ENCODE data around the gene MAP1LC3C.

MAP1LC3C gene

DNA sequence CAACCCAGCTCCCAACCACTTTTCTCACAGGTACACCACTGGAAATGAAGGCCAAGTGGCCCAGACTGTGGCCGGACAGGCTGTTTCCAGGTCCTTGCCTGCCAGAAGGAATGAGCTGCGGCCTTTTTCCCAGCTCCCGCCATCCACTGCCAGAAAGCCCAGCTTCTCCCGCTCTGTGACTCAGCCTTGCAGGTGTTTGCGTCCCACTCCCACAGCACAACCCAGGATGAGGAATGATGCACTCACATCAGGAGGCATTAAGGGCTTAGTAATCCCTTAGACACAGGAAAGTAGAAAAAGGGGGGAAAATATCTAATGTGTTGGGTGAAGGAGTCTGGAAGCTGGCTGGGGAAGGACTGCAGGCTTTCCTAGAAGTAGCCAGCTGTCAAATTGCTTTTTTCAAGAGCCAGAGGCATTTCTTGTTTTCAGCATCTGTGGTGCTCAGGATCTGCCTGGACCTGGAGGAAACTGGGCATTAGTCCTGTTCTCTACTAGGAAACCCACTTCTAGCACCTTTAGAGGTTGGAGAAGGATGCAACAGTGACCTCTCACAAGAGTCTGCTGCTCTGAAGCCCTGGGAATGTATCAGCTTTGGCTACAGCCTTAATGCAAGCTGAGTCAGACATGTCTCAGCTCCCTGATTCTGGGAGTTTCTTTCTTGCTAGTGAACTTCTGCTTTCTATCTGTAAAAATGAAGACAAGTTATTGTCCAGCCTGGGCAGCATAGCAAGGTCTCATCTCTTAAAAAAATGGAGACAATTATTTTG, 13.2 kb upstream of the MAP1LC3C start:
- DNase-seq (ENCODE audit: extremely low spot score) = no peak
- TF ChIP-seq ELF4 (IDR thresholded peaks at IDR 0.05) = no peak
- TF ChIP-seq HDGF (IDR thresholded peaks at IDR 0.05; ENCODE audit: borderline replicate concordance) = no peak
- no peak for TF ChIP-seq ARNT (IDR thresholded peaks at IDR 0.05)
- no peak for TF ChIP-seq ZNF384 (IDR thresholded peaks at IDR 0.05)
- no peak for TF ChIP-seq SUZ12 (IDR thresholded peaks at IDR 0.05)
- TF ChIP-seq FOXK2 (IDR thresholded peaks at IDR 0.05) = no peak
- TF ChIP-seq FOXM1 (IDR thresholded peaks at IDR 0.05; ENCODE audit: borderline replicate concordance) = no peak
- no peak for TF ChIP-seq FOXA1 (IDR thresholded peaks at IDR 0.05)
- TF ChIP-seq, protein P1, sequence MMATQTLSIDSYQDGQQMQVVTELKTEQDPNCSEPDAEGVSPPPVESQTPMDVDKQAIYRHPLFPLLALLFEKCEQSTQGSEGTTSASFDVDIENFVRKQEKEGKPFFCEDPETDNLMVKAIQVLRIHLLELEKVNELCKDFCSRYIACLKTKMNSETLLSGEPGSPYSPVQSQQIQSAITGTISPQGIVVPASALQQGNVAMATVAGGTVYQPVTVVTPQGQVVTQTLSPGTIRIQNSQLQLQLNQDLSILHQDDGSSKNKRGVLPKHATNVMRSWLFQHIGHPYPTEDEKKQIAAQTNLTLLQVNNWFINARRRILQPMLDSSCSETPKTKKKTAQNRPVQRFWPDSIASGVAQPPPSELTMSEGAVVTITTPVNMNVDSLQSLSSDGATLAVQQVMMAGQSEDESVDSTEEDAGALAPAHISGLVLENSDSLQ (IDR thresholded peaks at IDR 0.05) = no peak
- ChIA-PET POLR2A (no interaction called here), CTCF (interaction anchor here (0.6 to 0.7 kb wide), 2 partner anchors 36 to 89 kb away, joined by 3 to 8 read pairs; no protein-coding TSS in a partner anchor)

DNA sequence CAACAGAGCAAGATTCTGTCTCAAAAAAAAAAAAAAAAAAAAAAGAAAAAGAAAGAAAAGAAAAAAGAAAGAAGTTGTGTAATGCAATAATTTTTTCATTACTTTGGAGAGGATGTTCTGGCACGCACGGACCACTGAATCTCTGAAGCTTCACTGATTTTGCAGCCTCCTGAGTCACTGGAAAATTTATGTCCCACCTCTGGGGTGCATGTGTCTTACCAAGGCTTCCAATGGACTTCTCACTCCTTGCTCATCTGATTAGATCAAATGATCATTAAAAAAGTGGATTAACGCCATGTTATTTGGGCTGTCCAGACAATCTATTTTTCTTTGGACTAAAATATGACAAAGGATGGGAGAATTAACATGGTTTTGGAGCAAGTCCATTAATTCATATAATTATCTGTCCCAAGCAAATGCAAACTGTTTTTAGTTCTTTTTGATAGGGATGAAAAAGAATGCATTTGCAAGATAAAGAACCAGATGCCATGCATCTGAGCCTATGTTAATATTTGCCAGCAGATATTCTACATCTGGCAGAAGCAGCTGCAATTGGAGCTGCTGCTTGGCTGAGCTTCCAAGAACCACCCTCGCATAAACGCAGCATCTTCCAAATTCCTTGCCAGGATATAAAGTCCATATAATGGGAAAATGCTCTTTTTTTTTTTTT, 10.1 kb upstream of the MAP1LC3C start:
- ChIA-PET POLR2A (no interaction called here), CTCF (interaction anchor here (2.0 kb wide), 1 partner anchor 10 kb away, joined by 6 read pairs; the partner anchor contains the start of gene MAP1LC3C)

DNA sequence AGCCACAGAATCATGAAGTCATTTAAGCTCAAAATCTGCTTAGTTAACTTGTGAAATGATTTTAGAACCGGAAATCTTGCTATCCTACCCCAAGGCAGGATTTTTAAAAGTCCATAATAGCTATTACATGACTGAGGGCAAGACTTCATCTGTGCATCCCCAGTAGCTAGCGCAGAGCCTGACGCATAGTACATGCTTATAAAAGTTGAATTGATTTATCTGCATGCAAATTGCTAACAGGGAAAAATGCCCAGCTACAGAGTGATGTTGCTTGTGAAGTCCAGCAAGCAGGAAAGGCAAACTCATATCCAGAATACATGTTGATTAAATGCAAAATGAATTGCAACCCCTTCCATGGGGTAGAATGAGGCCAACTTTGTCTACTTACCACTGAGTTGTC, 8.1 kb upstream of the MAP1LC3C start:
- CTCF ChIA-PET = interaction anchor here (0.9 to 1.3 kb wide), 2 partner anchors 9 to 15 kb away, joined by 3 to 4 read pairs; no protein-coding TSS in a partner anchor
- POLR2A ChIA-PET = no interaction called here
- TF ChIP-seq LEF1 (IDR thresholded peaks at IDR 0.05; ENCODE audit: borderline replicate concordance) = no peak
- TF ChIP-seq L3MBTL2 (conservative IDR thresholded peaks at IDR 0.05) = no peak
- no peak for TF ChIP-seq ELF4 (IDR thresholded peaks at IDR 0.05)
- TF ChIP-seq SP1 (IDR thresholded peaks at IDR 0.05) = no peak
- TF ChIP-seq TARDBP (IDR thresholded peaks at IDR 0.05) = no peak
- TF ChIP-seq, protein P1 (IDR thresholded peaks at IDR 0.05) = no peak
- no peak for DNase-seq (ENCODE audit: extremely low spot score)

More for the DNA sequence above, 10.1 kb upstream of the MAP1LC3C start:
- TF ChIP-seq BHLHE40 (IDR thresholded peaks at IDR 0.05; ENCODE audit: borderline replicate concordance) (no peak), L3MBTL2 (conservative IDR thresholded peaks at IDR 0.05) (no peak), FOXA1 (IDR thresholded peaks at IDR 0.05) (no peak), NFRKB (IDR thresholded peaks at IDR 0.05) (no peak)
- no peak for DNase-seq (ENCODE audit: extremely low spot score)

DNA sequence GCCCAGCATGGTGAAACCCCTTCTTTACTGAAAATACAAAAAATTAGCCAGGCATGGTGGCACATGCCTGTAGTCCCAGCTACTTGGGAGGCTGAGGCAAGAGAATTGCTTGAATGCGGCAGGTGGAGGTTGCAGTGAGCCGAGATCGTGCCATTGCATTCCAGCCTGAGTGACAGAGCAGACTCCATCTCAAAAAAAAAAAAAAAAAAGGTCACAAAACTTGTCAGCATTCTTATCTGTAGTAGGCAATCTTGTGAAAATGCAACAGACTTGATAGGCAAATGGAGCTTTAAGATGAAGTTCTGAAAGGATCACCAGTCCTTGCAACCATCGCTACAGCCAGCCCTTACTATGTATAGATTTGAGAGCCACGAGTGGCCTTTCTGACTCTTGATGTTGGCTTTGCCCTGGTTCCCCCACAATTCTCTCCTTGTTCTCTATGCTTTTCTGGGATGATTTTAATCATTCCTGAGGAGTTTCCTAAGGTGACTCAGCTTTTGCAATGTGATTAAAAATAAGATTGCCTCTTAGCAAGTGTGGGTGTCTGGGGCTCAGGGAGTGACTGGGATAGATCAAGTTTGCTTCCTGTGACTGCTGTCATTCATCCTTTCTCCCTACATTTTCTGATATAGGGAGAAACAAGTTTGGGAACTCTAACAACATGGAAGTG, 7.1 kb upstream of the MAP1LC3C start:
- DNase-seq (ENCODE audit: extremely low spot score) = no peak
- TF ChIP-seq FOXA1 (IDR thresholded peaks at IDR 0.05) (no peak), ZNF384 (IDR thresholded peaks at IDR 0.05) (0 out of 2 replicates have a peak, but pooled peaks have one; percentile 5)
- ChIA-PET CTCF (interaction anchor here (0.6 to 1.3 kb wide), 2 partner anchors 14 to 269 kb away, joined by 3 to 6 read pairs; no protein-coding TSS in a partner anchor), POLR2A (no interaction called here)

DNA sequence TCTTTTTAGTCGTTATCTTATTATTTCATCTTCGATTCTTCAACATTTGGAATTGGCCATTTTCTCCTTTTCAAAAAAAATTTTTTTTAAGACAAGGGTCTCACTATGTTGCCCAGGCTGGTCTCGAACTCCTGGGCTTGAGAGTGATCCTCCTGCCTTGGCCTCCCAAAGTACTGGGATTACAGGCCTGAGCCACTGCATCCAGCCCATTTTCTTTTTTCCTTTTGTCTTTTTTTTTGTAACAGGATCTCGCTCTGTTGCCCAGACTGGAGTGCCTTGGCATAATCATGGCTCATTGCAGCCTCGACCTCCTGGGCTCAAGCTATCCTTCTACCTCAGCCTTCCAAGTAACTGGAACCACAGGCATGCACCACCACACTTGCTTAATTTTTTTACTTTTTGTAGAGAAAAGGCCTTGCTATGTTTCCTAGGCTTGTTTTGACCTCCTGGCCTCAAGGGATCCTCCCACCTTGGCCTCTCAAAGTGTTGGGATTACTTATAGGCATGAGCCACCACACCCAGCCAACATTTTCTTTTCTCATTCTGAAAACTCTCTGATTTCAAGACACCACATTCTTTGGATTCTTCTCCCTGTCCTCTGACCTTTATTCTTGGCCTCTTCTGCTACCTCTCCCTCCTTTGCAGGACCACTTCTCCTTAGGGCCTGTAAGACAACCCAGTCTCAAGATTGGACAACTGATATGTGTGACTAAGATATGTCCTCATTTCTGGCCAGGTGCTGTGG, 6.0 kb upstream of the MAP1LC3C start:
- TF ChIP-seq ELF4 (IDR thresholded peaks at IDR 0.05) = no peak
- TF ChIP-seq, protein P1 (IDR thresholded peaks at IDR 0.05) = no peak
- ChIA-PET CTCF (interaction anchor here (0.7 kb wide), 1 partner anchor 166 kb away, joined by 4 read pairs; no protein-coding TSS in a partner anchor), POLR2A (no interaction called here)
- no peak for DNase-seq (ENCODE audit: extremely low spot score)

DNA sequence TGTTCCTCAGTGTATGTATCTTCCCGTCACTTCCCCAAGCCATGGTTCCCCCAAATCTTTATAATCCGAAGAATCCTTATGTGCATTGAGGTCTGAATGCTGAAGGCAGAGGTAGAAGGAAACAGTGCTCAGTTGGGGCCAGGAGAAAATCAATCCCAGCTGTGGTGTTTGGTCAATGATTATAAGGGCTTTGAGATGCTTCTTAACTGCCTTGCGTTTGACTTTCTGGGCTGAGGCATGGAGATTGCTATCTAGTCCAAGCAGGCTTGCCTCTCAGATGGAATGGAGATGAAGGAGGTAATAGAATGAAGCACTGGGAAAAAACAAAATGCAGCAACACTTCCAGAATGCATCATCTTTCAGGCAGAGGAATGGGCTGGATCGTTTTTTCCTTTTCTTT, 3.6 kb upstream of the MAP1LC3C start:
- ChIA-PET CTCF (no interaction called here), POLR2A (no interaction called here)
- TF ChIP-seq FOXA1 (IDR thresholded peaks at IDR 0.05) (no peak), NFRKB (IDR thresholded peaks at IDR 0.05) (no peak)
- no peak for DNase-seq (ENCODE audit: extremely low spot score)

DNA sequence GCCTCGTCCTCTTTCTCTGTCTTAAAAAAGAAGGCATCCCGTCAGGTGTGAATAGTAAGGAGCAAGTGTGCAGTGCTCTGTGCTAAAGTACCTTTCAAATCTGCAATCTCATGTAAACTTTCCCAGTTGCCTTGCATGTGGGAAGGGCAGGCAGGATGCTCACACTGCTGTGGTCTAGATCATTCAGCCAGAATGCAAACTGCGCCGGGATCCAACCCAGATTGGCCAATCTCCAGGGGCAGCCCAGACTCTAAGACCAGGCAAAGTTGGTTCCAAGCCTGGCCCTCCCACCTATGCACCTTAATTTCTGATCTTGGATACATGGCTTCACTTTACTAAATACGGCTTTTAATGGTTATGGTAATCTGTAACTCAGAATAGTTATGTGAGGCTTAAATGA, 3.2 kb upstream of the MAP1LC3C start:
- CTCF ChIA-PET = no interaction called here
- DNase-seq (ENCODE audit: extremely low spot score) = no peak
- TF ChIP-seq SP1 (IDR thresholded peaks at IDR 0.05) = no peak
- TF ChIP-seq ARNT (IDR thresholded peaks at IDR 0.05) = no peak
- TF ChIP-seq TARDBP (IDR thresholded peaks at IDR 0.05) = no peak
- POLR2A ChIA-PET = no interaction called here

Data from HEK293T (cell line).